ENCODE data around the gene KIFC3. TPM values are rescaled to one million over a fixed set of nuclear protein-coding genes. Genes with fewer than 3 reads are reported as not detected.

KIFC3 gene
- total RNA-seq, 1 experiment from 2014 or later, result 11.8 TPM

- Histone ChIP-seq H3K27ac (no peak overlapping the region), H3K4me1 (peaks cover 5% of the 10 kb centered on the region), H3K36me3 (0 out of 2 replicates have a peak, but pooled peaks cover 2% of the 10 kb centered on the region), H3K4me3 (no peak overlapping the region), H3K9me3 (replicated peaks) (no peaks in the 10 kb centered on the region), H3K27me3 (no peaks in the 10 kb centered on the region)
- DNase-seq, result peak; percentile 51 to 70
Measured at GRCh38 chr16:57754354-57755060, 47.8 kb downstream of the KIFC3 start.

GRCh38 chr16:57753448-57754353 lies 48.6 kb downstream of the KIFC3 start:
- 0 out of 2 replicates have a peak, but pooled peaks cover 2% of the 10 kb centered on the region for H3K36me3 ChIP-seq
- H3K27ac ChIP-seq, result no peak overlapping the region

GRCh38 chr16:57752581-57753447 lies 49.5 kb downstream of the KIFC3 start:
- Histone ChIP-seq H3K27ac (no peak overlapping the region), H3K36me3 (0 out of 2 replicates have a peak, but pooled peaks cover 2% of the 10 kb centered on the region)
- DNase-seq, result no peak

More at GRCh38 chr16:57753448-57754353, 48.6 kb downstream of the KIFC3 start:
- Histone ChIP-seq H3K9me3 (replicated peaks) (no peaks in the 10 kb centered on the region), H3K4me1 (peaks cover 5% of the 10 kb centered on the region), H3K27me3 (no peaks in the 10 kb centered on the region), H3K4me3 (no peak overlapping the region)
- DNase-seq, result no peak

GRCh38 chr16:57752203-57752580 lies 50.1 kb downstream of the KIFC3 start:
- 0 out of 2 replicates have a peak, but pooled peaks cover 2% of the 10 kb centered on the region for H3K36me3 ChIP-seq
- no peak overlapping the region for H3K27ac ChIP-seq
- H3K4me1 ChIP-seq, result peaks cover 5% of the 10 kb centered on the region

More at GRCh38 chr16:57752581-57753447, 49.5 kb downstream of the KIFC3 start:
- peaks cover 5% of the 10 kb centered on the region for H3K4me1 ChIP-seq
- no peaks in the 10 kb centered on the region for H3K9me3 ChIP-seq (replicated peaks)
- no peaks in the 10 kb centered on the region for H3K27me3 ChIP-seq
- H3K4me3 ChIP-seq, result no peak overlapping the region

DNA sequence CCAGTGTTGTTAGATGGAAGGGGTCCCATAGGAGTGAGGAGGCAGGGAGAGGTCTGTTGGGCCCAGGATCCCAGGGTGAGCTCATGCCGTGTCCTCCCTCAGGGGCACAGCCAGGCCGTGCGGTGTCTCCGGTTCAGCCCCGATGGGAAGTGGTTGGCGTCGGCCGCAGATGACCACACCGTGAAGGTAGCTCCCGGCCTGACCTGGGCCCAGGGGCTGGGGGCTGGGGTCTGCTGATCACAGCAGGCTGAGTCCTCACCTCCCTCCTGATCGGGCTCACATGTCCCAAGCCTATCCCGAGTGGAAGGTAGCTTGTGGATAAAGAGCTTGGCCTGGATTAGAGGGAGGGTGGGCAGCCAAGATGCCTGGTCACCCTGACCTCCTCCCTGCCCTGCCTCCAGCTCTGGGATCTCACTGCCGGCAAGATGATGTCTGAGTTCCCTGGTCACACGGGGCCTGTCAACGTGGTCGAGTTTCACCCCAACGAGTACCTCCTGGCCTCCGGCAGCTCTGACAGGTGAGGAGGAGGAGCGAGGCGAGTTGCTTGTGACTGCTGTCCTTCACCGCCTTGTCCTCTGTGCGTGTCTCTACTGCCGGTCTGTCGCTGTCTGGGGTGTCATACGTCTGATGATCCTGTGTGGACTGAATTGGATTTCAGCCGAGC lies 50.6 kb downstream of the KIFC3 start:
- no peaks in the 10 kb centered on the region for H3K27me3 ChIP-seq
- no peaks in the 10 kb centered on the region for H3K9me3 ChIP-seq (replicated peaks)
- 0 out of 2 replicates have a peak, but pooled peaks cover 2% of the 10 kb centered on the region for H3K36me3 ChIP-seq
- DNase-seq, result no peak
- H3K4me3 ChIP-seq, result no peak overlapping the region
- H3K4me1 ChIP-seq, result peaks cover 5% of the 10 kb centered on the region
- no peak overlapping the region for H3K27ac ChIP-seq

More at GRCh38 chr16:57752203-57752580, 50.1 kb downstream of the KIFC3 start:
- no peak for DNase-seq
- no peaks in the 10 kb centered on the region for H3K27me3 ChIP-seq
- H3K9me3 ChIP-seq (replicated peaks), result no peaks in the 10 kb centered on the region
- no peak overlapping the region for H3K4me3 ChIP-seq

GRCh38 chr16:57750796-57751538 lies 51.3 kb downstream of the KIFC3 start:
- Histone ChIP-seq H3K36me3 (peaks cover 2% of the 10 kb centered on the region; the same call in 1 of the 2 replicates), H3K4me1 (peaks cover 5% of the 10 kb centered on the region)

GRCh38 chr16:57749856-57750452 lies 52.3 kb downstream of the KIFC3 start:
- Histone ChIP-seq H3K36me3 (no peaks in the 10 kb centered on the region; the same call in 1 of the 2 replicates), H3K4me1 (peaks cover 5% of the 10 kb centered on the region), H3K27me3 (no peaks in the 10 kb centered on the region), H3K9me3 (replicated peaks) (no peaks in the 10 kb centered on the region), H3K4me3 (no peak overlapping the region), H3K27ac (no peak overlapping the region)
- no peak for DNase-seq

More at GRCh38 chr16:57750796-57751538, 51.3 kb downstream of the KIFC3 start:
- Histone ChIP-seq H3K27me3 (no peaks in the 10 kb centered on the region), H3K4me3 (no peak overlapping the region), H3K27ac (no peak overlapping the region), H3K9me3 (replicated peaks) (no peaks in the 10 kb centered on the region)
- no peak for DNase-seq

DNA sequence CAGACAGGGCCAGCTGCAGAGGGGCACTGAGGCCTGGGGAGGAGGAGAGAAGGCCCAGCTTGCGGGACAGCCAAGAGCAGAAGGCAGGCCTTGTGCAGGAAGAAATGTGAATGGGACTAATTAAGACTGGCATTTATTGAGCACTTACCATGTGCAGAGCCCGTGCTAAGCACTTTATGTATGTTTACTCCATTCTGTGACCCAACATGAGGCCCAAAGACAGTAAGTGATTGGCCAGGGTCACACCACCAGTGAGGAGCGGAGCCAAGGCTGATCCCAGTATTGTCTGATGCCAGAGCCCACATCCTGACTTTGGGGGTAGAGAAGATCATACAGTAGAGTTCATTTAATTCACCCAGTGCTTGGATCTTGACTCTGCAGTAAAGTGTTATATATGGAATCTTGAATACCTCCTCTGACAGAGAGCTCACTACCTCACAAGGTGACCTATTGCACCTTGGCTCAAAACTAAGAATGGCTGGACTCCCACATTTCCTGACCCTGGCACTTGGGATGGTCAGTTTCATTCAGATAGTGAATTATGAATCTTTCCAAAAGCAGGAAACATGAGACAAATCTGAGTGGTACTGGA lies 53.1 kb downstream of the KIFC3 start:
- no peaks in the 10 kb centered on the region; the same call in 1 of the 2 replicates for H3K36me3 ChIP-seq
- no peaks in the 10 kb centered on the region for H3K9me3 ChIP-seq (replicated peaks)
- DNase-seq, result no peak
- H3K27me3 ChIP-seq, result no peaks in the 10 kb centered on the region
- H3K4me3 ChIP-seq, result no peak overlapping the region
- peaks cover 4% of the 10 kb centered on the region for H3K4me1 ChIP-seq
- no peak overlapping the region for H3K27ac ChIP-seq

DNA sequence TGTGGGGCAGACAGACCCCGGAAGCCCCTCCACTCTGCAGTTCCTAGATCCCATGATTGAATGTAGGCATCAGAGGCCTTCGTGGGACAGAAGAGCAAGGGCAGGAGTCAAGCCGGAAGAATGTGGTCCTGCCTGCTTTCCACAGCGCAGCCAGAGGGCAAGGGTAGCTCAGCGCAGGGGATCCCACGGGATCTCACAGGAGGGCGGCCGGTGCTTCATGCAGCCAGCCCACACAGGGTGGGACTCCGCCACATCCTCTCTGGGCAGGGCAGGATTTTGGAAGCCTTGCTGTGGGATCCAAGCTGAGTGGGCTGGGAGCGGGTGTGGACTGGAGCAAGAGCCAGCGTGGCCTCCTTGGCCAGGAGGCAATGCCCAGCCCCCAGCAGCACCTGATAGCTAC lies 53.7 kb downstream of the KIFC3 start:
- Histone ChIP-seq H3K27me3 (no peaks in the 10 kb centered on the region), H3K36me3 (no peaks in the 10 kb centered on the region; the same call in 1 of the 2 replicates), H3K4me3 (no peak overlapping the region), H3K27ac (no peak overlapping the region), H3K9me3 (replicated peaks) (no peaks in the 10 kb centered on the region), H3K4me1 (peaks cover 4% of the 10 kb centered on the region)
- no peak for DNase-seq

GRCh38 chr16:57747996-57748395 lies 54.3 kb downstream of the KIFC3 start:
- Histone ChIP-seq H3K4me3 (no peak overlapping the region), H3K36me3 (no peaks in the 10 kb centered on the region; the same call in 1 of the 2 replicates), H3K9me3 (replicated peaks) (no peaks in the 10 kb centered on the region), H3K27me3 (no peaks in the 10 kb centered on the region), H3K27ac (no peak overlapping the region), H3K4me1 (peaks cover 10% of the 10 kb centered on the region)
- no peak for DNase-seq

DNA sequence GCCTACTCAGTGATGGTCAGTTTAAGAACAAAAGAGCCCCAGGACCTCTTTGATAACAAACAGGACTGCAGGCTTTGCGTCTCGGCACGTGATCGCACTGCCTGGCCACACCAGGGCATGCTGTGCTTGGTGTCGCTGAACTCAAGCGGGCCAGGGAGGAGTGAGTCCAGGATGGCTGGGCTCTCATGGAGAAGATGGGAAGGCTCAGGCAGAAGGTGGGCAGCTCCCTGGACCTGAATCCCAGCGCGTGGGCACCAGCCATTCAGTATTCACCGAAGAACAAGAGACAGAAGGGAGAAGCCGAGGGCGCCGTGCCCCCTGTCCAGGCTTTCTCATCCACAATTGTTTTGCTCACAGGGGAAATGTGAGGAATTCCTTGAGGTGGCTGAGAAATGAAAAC lies 54.8 kb downstream of the KIFC3 start:
- Histone ChIP-seq H3K36me3 (no peaks in the 10 kb centered on the region; the same call in 1 of the 2 replicates), H3K27ac (no peak overlapping the region), H3K9me3 (replicated peaks) (no peaks in the 10 kb centered on the region), H3K4me3 (no peak overlapping the region), H3K4me1 (peaks cover 11% of the 10 kb centered on the region), H3K27me3 (no peaks in the 10 kb centered on the region)
- DNase-seq, result no peak

DNA sequence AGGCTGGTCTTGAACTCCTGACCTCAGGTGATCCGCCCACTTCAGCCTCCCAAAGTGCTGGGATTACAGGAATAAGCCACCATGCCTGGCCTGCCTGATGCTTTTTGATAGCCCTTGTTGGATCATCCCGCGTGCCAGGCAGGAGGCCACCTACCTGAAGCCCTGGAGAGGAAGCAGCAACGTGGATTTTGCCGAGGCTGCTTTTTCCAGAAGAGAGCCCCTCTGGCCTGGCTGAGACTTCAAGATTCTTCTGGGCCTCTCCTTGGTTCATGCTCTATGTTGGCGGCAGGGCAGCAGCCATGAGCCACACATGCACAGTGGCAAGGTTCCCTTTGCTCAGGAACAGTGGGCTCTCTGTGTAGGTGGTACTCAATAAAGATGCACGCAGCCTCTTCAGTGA lies 55.2 kb downstream of the KIFC3 start:
- Histone ChIP-seq H3K27me3 (no peaks in the 10 kb centered on the region), H3K36me3 (no peaks in the 10 kb centered on the region; the same call in 1 of the 2 replicates), H3K4me3 (no peak overlapping the region), H3K27ac (no peak overlapping the region), H3K9me3 (replicated peaks) (no peaks in the 10 kb centered on the region), H3K4me1 (peaks cover 11% of the 10 kb centered on the region)
- no peak for DNase-seq
